GM12875 (cell line): Measurements from ENCODE around the gene PCDH15.

Source experiments
- H3K4me3 ChIP-seq: one replicate; pipeline ENCODE4 v1.5.1; 2011; ENCODE audit warnings: low read depth, low read length, control low read depth
- CTCF ChIP-seq: IDR thresholded peaks from 2 replicates; pipeline ENCODE4 v1.5.1; 2011; ENCODE audit warnings: low read depth, mild to moderate bottlenecking, control low read depth, inconsistent platforms, low read length, moderate library complexity, borderline replicate concordance; ENCODE audit not compliant: insufficient read depth

PCDH15 gene

GRCh38 chr10:54133203-54133602 is 667.8 kb downstream of the PCDH15 start:
- no peak for TF ChIP-seq CTCF
- no peak overlapping the region for H3K4me3 ChIP-seq

GRCh38 chr10:54131833-54132232 is 669.2 kb downstream of the PCDH15 start:
- no peak for TF ChIP-seq CTCF

GRCh38 chr10:54130394-54130793 is 670.6 kb downstream of the PCDH15 start:
- no peak for TF ChIP-seq CTCF
- no peak overlapping the region for H3K4me3 ChIP-seq

More at GRCh38 chr10:54131833-54132232, 669.2 kb downstream of the PCDH15 start:
- H3K4me3 ChIP-seq: no peak overlapping the region

GRCh38 chr10:54125098-54125747 is 675.8 kb downstream of the PCDH15 start:
- TF ChIP-seq CTCF: no peak

GRCh38 chr10:54124209-54124885 is 676.7 kb downstream of the PCDH15 start:
- TF ChIP-seq CTCF: no peak
- H3K4me3 ChIP-seq: no peak overlapping the region

More at GRCh38 chr10:54125098-54125747, 675.8 kb downstream of the PCDH15 start:
- H3K4me3 ChIP-seq: no peak overlapping the region

GRCh38 chr10:54120806-54121205 is 680.2 kb downstream of the PCDH15 start:
- H3K4me3 ChIP-seq: no peak overlapping the region
- no peak for TF ChIP-seq CTCF

GRCh38 chr10:54108961-54109360 is 692.1 kb downstream of the PCDH15 start:
- no peak overlapping the region for H3K4me3 ChIP-seq
- TF ChIP-seq CTCF: no peak
